Measurements from ENCODE around the gene SOX5.

- TF ChIP-seq CTCF (IDR thresholded peaks at IDR 0.05; ENCODE audit: low read length) (no peak), EZH2phosphoT487 (IDR thresholded peaks at IDR 0.05; ENCODE audit: low read length) (no peak)
Observed at GRCh38 chr12:23731035-23731434, 218.4 kb downstream of the SOX5 start.

Measured in MM.1S (cell line).